ENCODE results near the gene SPEG. TPM values are rescaled to one million over a fixed set of nuclear protein-coding genes. Genes with fewer than 3 reads are reported as not detected.
A peak's percentile ranks its signal among the peaks of the same experiment; 100 is the strongest.

The SPEG gene
- total and polyA plus RNA-seq, 7 donors = 6.0 to 321 (median 123) TPM

GRCh38 chr2:219492575-219492974 lies 57.9 kb downstream of the SPEG start:
- TF ChIP-seq POLR2A (IDR thresholded peaks at IDR 0.05) (no peak), POLR2AphosphoS5 (IDR thresholded peaks at IDR 0.05) (no peak), EP300 (IDR thresholded peaks at IDR 0.05) (no peak)
- TF ChIP-seq, protein P1, sequence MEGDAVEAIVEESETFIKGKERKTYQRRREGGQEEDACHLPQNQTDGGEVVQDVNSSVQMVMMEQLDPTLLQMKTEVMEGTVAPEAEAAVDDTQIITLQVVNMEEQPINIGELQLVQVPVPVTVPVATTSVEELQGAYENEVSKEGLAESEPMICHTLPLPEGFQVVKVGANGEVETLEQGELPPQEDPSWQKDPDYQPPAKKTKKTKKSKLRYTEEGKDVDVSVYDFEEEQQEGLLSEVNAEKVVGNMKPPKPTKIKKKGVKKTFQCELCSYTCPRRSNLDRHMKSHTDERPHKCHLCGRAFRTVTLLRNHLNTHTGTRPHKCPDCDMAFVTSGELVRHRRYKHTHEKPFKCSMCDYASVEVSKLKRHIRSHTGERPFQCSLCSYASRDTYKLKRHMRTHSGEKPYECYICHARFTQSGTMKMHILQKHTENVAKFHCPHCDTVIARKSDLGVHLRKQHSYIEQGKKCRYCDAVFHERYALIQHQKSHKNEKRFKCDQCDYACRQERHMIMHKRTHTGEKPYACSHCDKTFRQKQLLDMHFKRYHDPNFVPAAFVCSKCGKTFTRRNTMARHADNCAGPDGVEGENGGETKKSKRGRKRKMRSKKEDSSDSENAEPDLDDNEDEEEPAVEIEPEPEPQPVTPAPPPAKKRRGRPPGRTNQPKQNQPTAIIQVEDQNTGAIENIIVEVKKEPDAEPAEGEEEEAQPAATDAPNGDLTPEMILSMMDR (IDR thresholded peaks at IDR 0.05) = no peak
- intact Hi-C loops (cut with DNase I) = no loop called here
- peaks cover 21 to 59% (median 38%) of the 10 kb centered on the region in 4 donors for H3K36me3 ChIP-seq

DNA sequence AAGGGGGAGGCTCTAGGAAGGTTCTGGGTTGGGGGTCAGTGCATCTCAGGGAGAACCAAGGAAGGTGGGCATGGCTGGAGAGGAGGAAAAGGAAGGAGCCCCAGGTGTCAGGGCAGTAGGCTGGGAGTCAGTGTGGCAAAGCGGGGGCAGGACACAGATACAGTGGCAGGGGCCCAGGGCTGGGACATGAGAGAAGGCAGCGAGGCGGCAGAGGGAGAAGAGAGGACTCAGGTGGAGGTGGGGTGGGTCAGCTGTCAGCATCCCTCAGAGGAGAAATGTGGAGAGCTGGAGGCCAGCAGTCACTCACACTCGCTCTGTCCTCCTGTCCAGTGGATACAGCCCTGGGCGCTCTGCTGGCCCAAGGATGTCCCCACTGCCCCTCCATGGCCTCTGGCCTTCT lies 58.4 kb downstream of the SPEG start:
- peak overlapping the region in 3 of 4 donors; percentile 89 to 99 (median 99) for H3K27ac ChIP-seq
- TF ChIP-seq POLR2AphosphoS5 (IDR thresholded peaks at IDR 0.05) = no peak
- TF ChIP-seq POLR2A (IDR thresholded peaks at IDR 0.05) = no peak
- TF ChIP-seq, protein P1 (IDR thresholded peaks at IDR 0.05) = no peak
- no peak for TF ChIP-seq EP300 (IDR thresholded peaks at IDR 0.05)
- H3K4me1 ChIP-seq = peaks cover 0 to 34% (median 31%) of the 10 kb centered on the region in 4 donors
- H3K4me3 ChIP-seq = no peak overlapping the region
- DNase-seq = no peak
- intact Hi-C loops (cut with DNase I) = no loop called here
- H3K27me3 ChIP-seq = no peaks in the 10 kb centered on the region
- H3K9me3 ChIP-seq = no peaks in the 10 kb centered on the region
- WGBS, 2 donors = 90 to 91% methylated on average over 5 of the region's 5 CpGs
- H3K36me3 ChIP-seq = peaks cover 21 to 53% (median 34%) of the 10 kb centered on the region in 4 donors

More at GRCh38 chr2:219492575-219492974, 57.9 kb downstream of the SPEG start:
- Histone ChIP-seq H3K27me3 (no peaks in the 10 kb centered on the region), H3K27ac (peak overlapping the region in 3 of 4 donors; percentile 89 to 99 (median 99)), H3K4me3 (no peak overlapping the region), H3K9me3 (no peaks in the 10 kb centered on the region), H3K4me1 (peaks cover 0 to 30% (median 29%) of the 10 kb centered on the region in 4 donors)
- 66 to 72% methylated on average over 20 of the region's 20 CpGs for WGBS, 2 donors
- no peak for DNase-seq

DNA sequence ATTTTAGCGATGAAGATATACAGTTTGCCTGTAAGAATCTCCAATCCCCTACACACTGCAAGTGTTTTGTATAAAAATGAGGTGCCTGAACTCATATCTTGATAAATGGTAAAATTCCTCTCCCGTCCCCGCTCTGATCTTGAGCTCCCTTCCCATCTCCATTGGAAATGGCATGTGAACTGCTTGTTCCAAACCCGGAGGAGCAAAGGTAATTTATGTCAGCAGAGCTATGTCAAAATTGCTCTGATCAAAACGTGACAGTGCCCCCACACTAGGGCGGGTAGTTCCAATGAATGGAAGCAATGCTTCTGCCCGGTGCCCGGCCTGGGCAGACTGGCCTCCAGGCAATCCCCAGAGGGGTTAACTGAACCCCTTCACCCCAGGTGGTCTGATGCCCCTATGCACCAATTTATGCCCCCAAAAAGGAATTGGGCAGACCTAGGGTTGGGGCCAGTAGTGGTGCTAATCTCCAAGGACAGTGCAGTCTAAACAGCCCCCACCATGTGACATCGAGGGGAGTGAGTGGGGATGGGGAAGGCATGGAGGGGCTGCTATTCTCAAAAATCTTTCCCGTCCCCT lies 60.4 kb downstream of the SPEG start:
- TF ChIP-seq, protein P1 (IDR thresholded peaks at IDR 0.05) = no peak
- TF ChIP-seq POLR2A (IDR thresholded peaks at IDR 0.05) = no peak
- peak in 2 of 4 donors; percentile 34 to 38 for TF ChIP-seq POLR2AphosphoS5 (IDR thresholded peaks at IDR 0.05)
- TF ChIP-seq EP300 (IDR thresholded peaks at IDR 0.05) = no peak
- H3K27me3 ChIP-seq = no peaks in the 10 kb centered on the region
- peak overlapping the region; percentile 89 to 100 (median 99) for H3K27ac ChIP-seq
- 21 to 29% methylated on average over 10 of the region's 10 CpGs for WGBS, 2 donors
- H3K36me3 ChIP-seq = peaks cover 7 to 34% (median 15%) of the 10 kb centered on the region in 4 donors
- H3K9me3 ChIP-seq = no peaks in the 10 kb centered on the region
- DNase-seq = no peak
- H3K4me1 ChIP-seq = peaks cover 0 to 50% (median 43%) of the 10 kb centered on the region in 4 donors
- intact Hi-C loops (cut with DNase I) = no loop called here
- no peak overlapping the region for H3K4me3 ChIP-seq

DNA sequence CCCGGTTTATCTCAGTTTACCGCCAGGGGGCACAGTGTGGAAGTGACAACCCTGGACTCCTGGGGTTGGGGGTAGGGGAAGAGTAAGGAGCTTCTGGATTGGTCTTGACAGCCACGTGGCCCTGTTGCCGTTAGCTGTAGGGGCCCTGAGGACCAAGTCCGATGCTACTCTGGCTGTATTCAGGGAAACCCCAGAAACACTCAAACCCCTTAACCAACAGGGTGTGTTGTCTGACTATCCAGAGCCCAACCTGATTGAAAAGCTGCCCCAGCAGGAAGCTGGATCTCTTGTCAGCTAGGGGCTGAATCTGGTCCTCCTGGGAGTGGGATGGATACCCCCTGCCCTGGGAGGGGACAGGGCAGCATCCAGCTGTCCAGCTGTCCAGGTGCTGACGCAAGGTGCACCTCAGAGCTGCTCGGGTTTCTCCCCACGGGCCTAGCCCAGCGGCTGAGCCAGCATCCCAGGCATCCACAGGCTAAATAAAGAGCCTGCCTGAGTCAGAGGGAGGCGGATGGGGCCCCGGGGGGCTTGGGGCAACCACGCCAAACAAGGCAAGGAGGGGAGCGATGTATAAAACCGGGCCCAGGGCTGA lies 61.0 kb downstream of the SPEG start:
- peak; percentile 84 for DNase-seq
- Histone ChIP-seq H3K9me3 (no peaks in the 10 kb centered on the region), H3K4me1 (peaks cover 0 to 53% (median 43%) of the 10 kb centered on the region in 4 donors), H3K27me3 (no peaks in the 10 kb centered on the region), H3K4me3 (no peak overlapping the region), H3K27ac (peak overlapping the region; percentile 89 to 100 (median 99)), H3K36me3 (peaks cover 7 to 28% (median 12%) of the 10 kb centered on the region in 4 donors)
- intact Hi-C loops (cut with DNase I) = loop anchor here (2.0 kb wide), 2 partner anchors 35 to 43 kb away; no protein-coding TSS in a partner anchor
- 26% methylated on average over 14 of the region's 14 CpGs for WGBS, 2 donors
- TF ChIP-seq EP300 (IDR thresholded peaks at IDR 0.05) (no peak), POLR2AphosphoS5 (IDR thresholded peaks at IDR 0.05) (peak in 3 of 4 donors; percentile 26 to 42 (median 27)), POLR2A (IDR thresholded peaks at IDR 0.05) (no peak)
- TF ChIP-seq, protein P1 (IDR thresholded peaks at IDR 0.05) = peak; percentile 68 to 88 (median 70)

All from sigmoid colon (tissue), 7 donors.